Osteoblast (primary cell): ENCODE measurements around the gene ELAC1. TPM values are rescaled to one million over a fixed set of nuclear protein-coding genes. Genes with fewer than 3 reads are reported as not detected.

ENCODE experiments used
- DNase-seq: peaks from one replicate; pipeline ENCODE4 v3.0.0; 2011; ENCODE audit warnings: low spot score, mixed read lengths; ENCODE audit not compliant: insufficient read length; ENCODE audit errors: missing footprints
- H2AFZ ChIP-seq: 2 replicates; pipeline ENCODE4 v1.6.0; 2011; ENCODE audit warnings: mild to moderate bottlenecking, low read length
- H3K27ac ChIP-seq: 2 replicates; pipeline ENCODE4 v1.5.1; 2011; ENCODE audit warnings: mild to moderate bottlenecking, low read depth, low read length, moderate library complexity
- H3K27me3 ChIP-seq: 2 replicates; pipeline ENCODE4 v1.6.0; 2012; ENCODE audit warnings: mild to moderate bottlenecking, control low read depth, inconsistent platforms, low read length, moderate library complexity; ENCODE audit not compliant: insufficient read depth
- H3K36me3 ChIP-seq: 2 replicates; pipeline ENCODE4 v1.5.1; 2011; ENCODE audit warnings: mild to moderate bottlenecking, low read length, control low read depth, moderate library complexity; ENCODE audit not compliant: insufficient read depth
- H3K4me1 ChIP-seq: 2 replicates; pipeline ENCODE4 v1.5.1; 2011; ENCODE audit warnings: mild to moderate bottlenecking, low read length, control low read depth, moderate library complexity; ENCODE audit not compliant: insufficient read depth
- H3K4me2 ChIP-seq: 2 replicates; pipeline ENCODE4 v1.6.0; 2011; ENCODE audit warnings: mild to moderate bottlenecking, low read length; ENCODE audit not compliant: insufficient read depth
- H3K4me3 ChIP-seq: fragments of 200-600 bp; sonication (generic); 3 replicates; pipeline ENCODE4 v1.5.1; 2012; ENCODE audit warnings: mild to moderate bottlenecking, low read length, inconsistent platforms; ENCODE audit not compliant: insufficient read depth
- H3K79me2 ChIP-seq: 2 replicates; pipeline ENCODE4 v1.6.0; 2012; ENCODE audit warnings: mild to moderate bottlenecking, low read length, control low read depth, inconsistent platforms; ENCODE audit not compliant: insufficient read depth
- H3K9me3 ChIP-seq: 2 replicates; pipeline ENCODE4 v1.5.1; 2011; ENCODE audit warnings: low read depth, low read length, control low read depth
- H4K20me1 ChIP-seq: 2 replicates; pipeline ENCODE4 v1.6.0; 2012; ENCODE audit warnings: mild to moderate bottlenecking, low read length, control low read depth; ENCODE audit not compliant: insufficient read depth
- CTCF ChIP-seq: IDR thresholded peaks from 2 replicates; pipeline ENCODE4 v1.5.1; 2011; ENCODE audit warnings: mild to moderate bottlenecking, low read depth, low read length, moderate library complexity; ENCODE audit errors: extremely low read depth
- total RNA-seq: library from RNA; depleted of rRNA; stranded (reverse); fragments of >200 nt; gene quantifications from 2 replicates; pipeline ENCODE4 v1.2.3, GENCODE V29; 2012

Gene ELAC1
- total RNA-seq, 1 donor: 6.5 TPM

GRCh38 chr18:51006061-51006818, 38.4 kb downstream of the ELAC1 start:
- H3K4me2 ChIP-seq: no peak overlapping the region
- H3K4me1 ChIP-seq: no peaks in the 10 kb centered on the region
- no peaks in the 10 kb centered on the region for H3K9me3 ChIP-seq
- DNase-seq: no peak
- no peaks in the 10 kb centered on the region for H3K79me2 ChIP-seq
- H3K27ac ChIP-seq: no peak overlapping the region
- H2AFZ ChIP-seq: no peak overlapping the region
- H3K4me3 ChIP-seq: no peak overlapping the region
- TF ChIP-seq CTCF: no peak
- no peaks in the 10 kb centered on the region for H3K36me3 ChIP-seq
- H3K27me3 ChIP-seq: no peaks in the 10 kb centered on the region
- H4K20me1 ChIP-seq: no peaks in the 10 kb centered on the region

GRCh38 chr18:51006948-51007789, 39.3 kb downstream of the ELAC1 start:
- no peak overlapping the region for H3K4me2 ChIP-seq
- H3K36me3 ChIP-seq: no peaks in the 10 kb centered on the region
- H3K27me3 ChIP-seq: no peaks in the 10 kb centered on the region
- DNase-seq: no peak
- no peaks in the 10 kb centered on the region for H4K20me1 ChIP-seq
- H3K4me3 ChIP-seq: no peak overlapping the region
- no peaks in the 10 kb centered on the region for H3K9me3 ChIP-seq
- no peaks in the 10 kb centered on the region for H3K79me2 ChIP-seq
- no peak overlapping the region for H2AFZ ChIP-seq
- TF ChIP-seq CTCF: no peak
- no peak overlapping the region for H3K27ac ChIP-seq
- H3K4me1 ChIP-seq: no peaks in the 10 kb centered on the region

GRCh38 chr18:51007790-51008139, 39.9 kb downstream of the ELAC1 start:
- Histone ChIP-seq H3K36me3 (no peaks in the 10 kb centered on the region), H2AFZ (no peak overlapping the region), H3K79me2 (no peaks in the 10 kb centered on the region), H3K9me3 (no peaks in the 10 kb centered on the region), H3K4me3 (no peak overlapping the region), H3K4me1 (no peaks in the 10 kb centered on the region), H3K27me3 (no peaks in the 10 kb centered on the region), H3K4me2 (no peak overlapping the region), H3K27ac (no peak overlapping the region), H4K20me1 (no peaks in the 10 kb centered on the region)
- TF ChIP-seq CTCF: no peak
- DNase-seq: no peak

- Histone ChIP-seq H3K4me3 (no peak overlapping the region), H3K4me2 (no peak overlapping the region), H3K4me1 (no peaks in the 10 kb centered on the region), H3K36me3 (no peaks in the 10 kb centered on the region), H3K9me3 (no peaks in the 10 kb centered on the region), H2AFZ (no peak overlapping the region), H4K20me1 (no peaks in the 10 kb centered on the region), H3K79me2 (no peaks in the 10 kb centered on the region), H3K27ac (no peak overlapping the region), H3K27me3 (no peaks in the 10 kb centered on the region)
- no peak for TF ChIP-seq CTCF
- DNase-seq: no peak
Observed at GRCh38 chr18:51009072-51009471, 41.2 kb downstream of the ELAC1 start.
